Measurements from ENCODE around the gene AK9. TPM values are rescaled to one million over a fixed set of nuclear protein-coding genes. Genes with fewer than 3 reads are reported as not detected.

AK9 gene
- total RNA-seq, 2 donors from 2014 or later = 5.3 TPM

DNA sequence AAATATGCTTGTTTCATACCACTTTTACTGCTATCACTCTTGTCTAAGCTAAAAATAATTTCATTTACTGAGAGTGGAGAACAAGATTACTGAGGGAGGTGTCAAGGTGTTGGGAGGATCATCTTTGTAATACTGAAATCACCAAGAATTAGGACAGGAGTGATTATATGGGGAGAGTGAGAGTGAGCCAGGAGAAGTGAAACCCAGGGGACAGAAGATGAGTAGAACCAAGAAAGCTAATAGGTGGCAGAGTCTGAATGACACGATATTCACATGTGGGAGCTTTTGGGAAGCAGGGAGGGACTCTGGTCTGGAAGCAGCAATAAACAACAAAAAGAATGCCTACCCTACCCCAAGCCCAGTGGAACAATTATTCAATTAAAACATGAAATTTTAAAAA is 58.6 kb downstream of the AK9 start:
- Mint-ChIP-seq H3K27me3 (no peaks in the 10 kb centered on the region), H3K4me3 (no peak overlapping the region), H3K36me3 (ENCODE audit: low read depth) (peaks cover 9% of the 10 kb centered on the region), H3K27ac (no peak overlapping the region), H3K4me1 (no peaks in the 10 kb centered on the region)
- no peaks in the 10 kb centered on the region for H3K9me3 ChIP-seq (ENCODE audit: control insufficient read depth, low read length, poor library complexity, severe bottlenecking)
- ATAC-seq (no peak), DNase-seq (no peak)

DNA sequence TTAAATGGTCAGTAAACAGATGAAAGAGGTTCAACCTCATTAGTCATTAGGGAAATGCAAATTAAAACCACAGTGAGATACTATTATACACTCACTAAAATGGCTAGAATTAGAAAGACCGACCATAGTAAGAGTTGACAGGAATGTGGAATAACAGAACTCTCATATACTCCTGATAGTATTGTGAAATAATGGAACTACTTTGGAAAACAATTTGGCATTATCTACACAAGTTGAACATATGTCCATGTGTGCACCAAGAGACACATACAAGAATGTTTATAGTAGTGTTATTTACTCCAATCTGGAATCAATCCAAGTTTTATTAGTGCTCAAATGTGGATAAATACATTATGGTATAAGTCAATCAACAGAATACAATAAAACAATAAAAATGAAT is 59.6 kb downstream of the AK9 start:
- ATAC-seq (no peak), DNase-seq (no peak)
- no peak overlapping the region for H3K4me3 Mint-ChIP-seq
- no peaks in the 10 kb centered on the region for H3K4me1 Mint-ChIP-seq
- no peak overlapping the region for H3K27ac Mint-ChIP-seq
- no peaks in the 10 kb centered on the region for H3K9me3 ChIP-seq (ENCODE audit: control insufficient read depth, low read length, poor library complexity, severe bottlenecking)
- H3K27me3 Mint-ChIP-seq = no peaks in the 10 kb centered on the region
- H3K36me3 Mint-ChIP-seq (ENCODE audit: low read depth) = peaks cover 8% of the 10 kb centered on the region

DNA sequence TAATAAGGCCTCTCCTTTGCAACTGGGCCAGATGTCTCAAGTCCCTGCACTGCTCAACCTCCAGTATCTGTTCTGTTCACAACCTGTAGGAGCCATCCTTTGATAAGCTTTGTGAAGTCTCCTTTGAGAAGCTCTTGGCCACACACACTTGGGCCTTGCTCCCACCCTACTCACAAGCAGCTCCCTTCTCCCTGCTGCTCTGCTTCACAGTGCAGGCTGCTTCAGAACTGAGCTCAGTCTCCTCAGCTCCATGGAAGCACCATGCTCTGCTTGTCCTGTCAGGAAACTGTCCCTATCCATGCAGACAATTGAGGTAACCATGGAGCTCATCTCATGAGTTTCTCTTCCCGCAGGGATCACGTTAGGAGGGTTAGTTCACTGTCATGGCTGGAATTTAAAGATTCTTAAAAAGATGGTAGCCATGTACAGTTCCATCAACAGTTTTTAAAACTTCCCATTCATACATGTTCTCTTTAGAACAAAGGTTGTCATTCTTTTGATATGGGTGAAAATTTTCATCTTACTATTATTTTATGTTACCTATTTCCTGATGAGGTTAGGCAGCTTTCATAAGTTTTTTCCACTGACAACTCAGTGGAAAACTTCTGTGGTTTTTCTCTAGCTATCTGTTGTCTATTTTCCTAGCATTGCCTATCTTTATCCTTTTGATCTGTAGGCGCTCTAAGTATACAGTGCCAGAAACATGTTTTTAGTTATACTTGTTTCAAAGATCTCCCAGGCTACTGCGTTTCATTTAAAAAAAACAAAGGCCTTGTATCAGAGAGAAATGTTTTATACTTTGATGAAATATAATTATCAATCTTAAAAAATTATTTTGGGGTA is 62.6 kb downstream of the AK9 start:
- Mint-ChIP-seq H3K4me3 (no peak overlapping the region), H3K36me3 (ENCODE audit: low read depth) (peaks cover 8% of the 10 kb centered on the region), H3K27ac (no peak overlapping the region), H3K4me1 (no peaks in the 10 kb centered on the region), H3K27me3 (no peaks in the 10 kb centered on the region)
- H3K9me3 ChIP-seq (ENCODE audit: control insufficient read depth, low read length, poor library complexity, severe bottlenecking) = no peaks in the 10 kb centered on the region
- DNase-seq (no peak), ATAC-seq (no peak)

DNA sequence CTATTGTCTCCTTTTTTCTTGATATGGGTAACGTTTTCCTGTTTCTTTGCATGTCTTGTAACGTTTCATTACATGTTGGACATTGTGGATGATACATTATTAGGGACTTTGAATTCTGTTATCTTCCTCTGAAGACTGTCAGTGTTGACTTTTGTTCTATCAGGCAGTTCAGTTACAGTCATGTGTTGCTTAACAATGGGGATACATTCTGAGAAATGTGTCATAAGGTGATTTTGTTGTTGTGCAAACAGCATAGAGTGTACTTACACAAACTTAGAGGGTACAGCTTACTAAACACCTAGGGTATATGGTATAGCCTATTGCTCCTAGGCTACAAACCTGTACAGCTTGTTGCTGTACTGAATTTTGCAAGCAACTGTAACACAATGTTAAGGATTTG is 64.7 kb downstream of the AK9 start:
- H3K4me3 Mint-ChIP-seq = no peak overlapping the region
- no peak overlapping the region for H3K27ac Mint-ChIP-seq
- no peaks in the 10 kb centered on the region for H3K36me3 Mint-ChIP-seq (ENCODE audit: low read depth)
- no peaks in the 10 kb centered on the region for H3K27me3 Mint-ChIP-seq
- ATAC-seq = no peak
- DNase-seq = no peak
- H3K4me1 Mint-ChIP-seq = no peaks in the 10 kb centered on the region
- no peaks in the 10 kb centered on the region for H3K9me3 ChIP-seq (ENCODE audit: control insufficient read depth, low read length, poor library complexity, severe bottlenecking)

DNA sequence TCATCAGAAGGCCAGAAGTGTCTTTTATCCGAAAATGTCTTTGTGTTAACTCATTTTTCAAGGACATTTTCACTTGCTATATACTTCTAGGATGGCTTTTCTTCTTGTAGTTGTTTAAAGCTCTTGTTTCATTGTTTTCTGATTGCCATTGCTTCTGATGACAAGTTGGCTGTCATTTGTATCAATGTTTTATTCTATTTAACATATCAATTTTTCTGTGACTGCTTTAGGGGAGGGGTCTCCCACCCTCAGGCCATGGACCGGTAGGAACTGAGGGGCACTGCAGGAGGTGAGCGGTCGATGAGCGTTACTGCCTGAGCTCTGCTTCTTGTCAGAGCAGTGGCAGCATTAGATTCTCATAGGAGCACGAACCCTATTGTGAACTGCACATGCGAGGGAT is 65.8 kb downstream of the AK9 start:
- H3K9me3 ChIP-seq (ENCODE audit: control insufficient read depth, low read length, poor library complexity, severe bottlenecking) = no peaks in the 10 kb centered on the region
- DNase-seq (no peak), ATAC-seq (no peak)
- no peak overlapping the region for H3K4me3 Mint-ChIP-seq
- H3K36me3 Mint-ChIP-seq (ENCODE audit: low read depth) = no peaks in the 10 kb centered on the region
- H3K27ac Mint-ChIP-seq = no peak overlapping the region
- no peaks in the 10 kb centered on the region for H3K27me3 Mint-ChIP-seq
- no peaks in the 10 kb centered on the region for H3K4me1 Mint-ChIP-seq

DNA sequence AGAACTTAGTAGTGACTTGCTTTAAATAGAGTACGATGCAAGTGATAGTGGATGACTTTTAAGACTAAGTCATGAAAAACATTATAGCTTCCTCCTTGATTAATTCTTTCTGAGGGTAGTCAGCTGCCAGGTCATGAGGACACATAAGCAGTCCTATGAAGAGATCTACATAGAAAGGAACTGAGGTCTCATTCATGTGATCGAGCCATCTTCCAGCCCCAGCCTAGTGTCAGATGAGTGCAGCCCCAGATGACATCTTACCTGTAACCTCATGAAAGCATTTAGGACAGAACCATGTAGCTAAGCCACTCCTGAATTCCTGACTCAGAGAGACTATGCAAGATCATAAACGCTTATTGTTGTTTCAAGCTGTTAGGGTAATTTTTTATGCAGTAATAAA is 67.7 kb downstream of the AK9 start:
- Mint-ChIP-seq H3K4me1 (no peaks in the 10 kb centered on the region), H3K4me3 (no peak overlapping the region), H3K36me3 (ENCODE audit: low read depth) (no peaks in the 10 kb centered on the region), H3K27ac (no peak overlapping the region), H3K27me3 (no peaks in the 10 kb centered on the region)
- ATAC-seq (no peak), DNase-seq (no peak)
- H3K9me3 ChIP-seq (ENCODE audit: control insufficient read depth, low read length, poor library complexity, severe bottlenecking) = no peaks in the 10 kb centered on the region

- no peak for ATAC-seq
- no peaks in the 10 kb centered on the region for H3K9me3 ChIP-seq (ENCODE audit: control insufficient read depth, low read length, poor library complexity, severe bottlenecking)
- H3K27ac Mint-ChIP-seq = no peak overlapping the region
- H3K27me3 Mint-ChIP-seq = no peaks in the 10 kb centered on the region
- H3K36me3 Mint-ChIP-seq (ENCODE audit: low read depth) = peaks cover 9% of the 10 kb centered on the region
- no peak overlapping the region for H3K4me3 Mint-ChIP-seq
- no peaks in the 10 kb centered on the region for H3K4me1 Mint-ChIP-seq
- DNase-seq = no peak
These were observed 78.7 kb downstream of the AK9 start for GRCh38 chr6:109612268-109612667.

DNA sequence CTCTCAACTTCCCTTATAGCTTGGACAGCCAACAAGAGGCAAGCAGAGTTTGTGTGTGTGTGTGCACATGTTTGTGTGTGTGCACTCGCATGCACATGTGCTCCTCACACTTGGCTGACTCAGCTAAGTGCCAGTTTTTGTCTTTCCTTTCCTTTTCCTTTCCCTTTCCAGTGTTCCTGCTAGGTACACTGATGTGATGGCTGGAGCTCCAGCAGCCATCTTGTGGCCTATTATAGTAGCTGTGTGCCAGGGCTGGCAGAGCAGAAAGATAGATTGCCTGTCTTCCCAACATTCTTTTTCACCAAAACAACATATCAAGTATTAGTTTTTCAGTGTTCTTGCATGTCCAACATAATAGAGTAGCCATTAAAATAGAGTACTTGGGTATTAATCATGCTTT is 79.5 kb downstream of the AK9 start:
- no peaks in the 10 kb centered on the region for H3K27me3 Mint-ChIP-seq
- H3K4me3 Mint-ChIP-seq = no peak overlapping the region
- ATAC-seq (no peak), DNase-seq (no peak)
- no peaks in the 10 kb centered on the region for H3K9me3 ChIP-seq (ENCODE audit: control insufficient read depth, low read length, poor library complexity, severe bottlenecking)
- no peak overlapping the region for H3K27ac Mint-ChIP-seq
- peaks cover 9% of the 10 kb centered on the region for H3K36me3 Mint-ChIP-seq (ENCODE audit: low read depth)
- H3K4me1 Mint-ChIP-seq = no peaks in the 10 kb centered on the region

DNA sequence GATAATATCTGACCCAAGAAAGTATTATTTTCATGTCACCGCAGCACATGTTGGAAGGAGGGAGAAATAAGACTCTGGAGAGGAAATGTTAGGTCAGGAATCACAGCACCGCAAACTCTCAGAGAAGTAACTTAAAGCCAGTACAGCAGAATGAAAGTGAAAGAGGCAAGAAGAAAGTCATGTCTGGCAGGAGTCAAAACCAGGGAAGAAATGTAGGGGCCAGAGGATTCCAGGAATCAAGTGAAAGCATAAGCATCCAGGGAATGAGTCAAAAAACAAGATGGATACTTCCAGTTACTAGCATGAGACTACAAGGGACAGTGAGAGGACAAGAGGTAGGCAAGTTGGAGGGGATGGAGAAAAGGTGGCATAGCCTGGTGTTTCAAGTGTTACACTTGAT is 80.4 kb downstream of the AK9 start:
- H3K9me3 ChIP-seq (ENCODE audit: control insufficient read depth, low read length, poor library complexity, severe bottlenecking) = no peaks in the 10 kb centered on the region
- H3K4me1 Mint-ChIP-seq = no peaks in the 10 kb centered on the region
- no peak for ATAC-seq
- peaks cover 9% of the 10 kb centered on the region for H3K36me3 Mint-ChIP-seq (ENCODE audit: low read depth)
- no peak overlapping the region for H3K4me3 Mint-ChIP-seq
- no peaks in the 10 kb centered on the region for H3K27me3 Mint-ChIP-seq
- no peak for DNase-seq
- no peak overlapping the region for H3K27ac Mint-ChIP-seq

DNA sequence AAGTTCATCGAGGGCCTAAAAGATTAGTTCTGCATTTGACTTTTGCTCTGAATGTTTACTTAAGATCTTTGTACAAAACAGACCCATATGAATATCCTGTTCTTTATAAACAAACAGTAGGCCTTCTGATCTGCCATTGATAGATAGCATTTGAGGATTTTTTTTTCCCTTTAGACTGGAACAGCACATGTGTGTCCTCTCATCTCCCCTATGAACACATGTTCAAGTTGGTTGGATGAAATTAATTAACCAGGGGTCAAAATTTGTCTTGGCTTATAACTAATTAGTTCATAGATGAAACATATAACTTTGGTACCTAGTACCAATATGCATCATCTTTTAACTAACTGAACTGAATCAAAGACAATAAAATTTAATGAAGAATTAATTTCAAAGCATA is 81.3 kb downstream of the AK9 start:
- ATAC-seq = no peak
- Mint-ChIP-seq H3K27ac (no peak overlapping the region), H3K4me3 (no peak overlapping the region), H3K36me3 (ENCODE audit: low read depth) (peaks cover 10% of the 10 kb centered on the region), H3K27me3 (no peaks in the 10 kb centered on the region), H3K4me1 (no peaks in the 10 kb centered on the region)
- DNase-seq = no peak
- H3K9me3 ChIP-seq (ENCODE audit: control insufficient read depth, low read length, poor library complexity, severe bottlenecking) = no peaks in the 10 kb centered on the region

DNA sequence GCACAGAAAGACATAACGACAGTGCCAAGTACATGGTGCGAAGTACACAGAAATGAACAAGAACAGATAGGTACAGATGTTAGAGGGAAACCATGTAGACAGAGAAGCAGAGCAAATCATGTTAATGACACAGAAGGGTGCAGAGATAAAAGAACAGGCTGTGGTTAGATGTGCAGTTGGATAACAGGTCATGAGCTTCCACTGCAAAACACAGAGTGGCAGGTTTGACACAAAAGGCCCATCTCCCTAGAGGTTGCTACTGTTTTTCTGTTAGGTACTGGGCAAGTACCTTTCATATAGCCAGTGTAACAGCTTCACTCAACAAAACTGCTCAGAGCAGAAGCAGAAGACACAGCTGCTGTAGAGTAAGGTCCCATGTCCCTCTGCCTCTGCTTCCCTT is 84.6 kb downstream of the AK9 start:
- Mint-ChIP-seq H3K27ac (no peak overlapping the region), H3K4me1 (no peaks in the 10 kb centered on the region), H3K36me3 (ENCODE audit: low read depth) (peaks cover 8% of the 10 kb centered on the region), H3K4me3 (no peak overlapping the region), H3K27me3 (no peaks in the 10 kb centered on the region)
- ATAC-seq = peak; percentile 52
- no peak for DNase-seq
- H3K9me3 ChIP-seq (ENCODE audit: control insufficient read depth, low read length, poor library complexity, severe bottlenecking) = no peaks in the 10 kb centered on the region

DNA sequence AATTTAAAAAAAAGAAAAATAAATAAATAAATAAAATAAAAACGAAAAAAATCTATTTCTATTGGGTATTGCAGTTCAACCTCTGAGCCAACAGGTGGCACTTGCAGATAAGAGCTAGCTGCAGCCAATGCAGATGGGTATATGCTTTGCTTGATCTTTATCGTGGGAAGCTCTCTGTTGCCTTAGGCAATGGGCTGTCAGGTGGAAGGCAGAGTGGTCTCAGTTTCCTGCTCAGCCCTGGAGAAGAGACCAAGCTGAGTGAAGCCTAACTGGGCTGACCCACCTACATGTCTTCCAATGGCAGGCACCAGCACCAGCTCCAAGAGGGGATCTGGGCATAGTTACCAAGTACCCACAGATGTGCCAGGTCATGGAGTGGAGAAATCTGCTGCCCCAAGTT is 95.0 kb downstream of the AK9 start:
- H3K36me3 Mint-ChIP-seq (ENCODE audit: low read depth) = peaks cover 3% of the 10 kb centered on the region
- H3K4me1 Mint-ChIP-seq = peaks cover 2% of the 10 kb centered on the region
- no peaks in the 10 kb centered on the region for H3K27me3 Mint-ChIP-seq
- no peak for ATAC-seq
- H3K27ac Mint-ChIP-seq = no peak overlapping the region
- H3K9me3 ChIP-seq (ENCODE audit: control insufficient read depth, low read length, poor library complexity, severe bottlenecking) = peaks cover 3% of the 10 kb centered on the region
- no peak overlapping the region for H3K4me3 Mint-ChIP-seq
- no peak for DNase-seq

GRCh38 chr6:109580519-109580918 is 110.5 kb downstream of the AK9 start:
- ATAC-seq (no peak), DNase-seq (no peak)
- H3K4me3 Mint-ChIP-seq = no peak overlapping the region
- no peaks in the 10 kb centered on the region for H3K4me1 Mint-ChIP-seq
- H3K27me3 Mint-ChIP-seq = no peaks in the 10 kb centered on the region
- H3K9me3 ChIP-seq (ENCODE audit: control insufficient read depth, low read length, poor library complexity, severe bottlenecking) = no peaks in the 10 kb centered on the region
- peaks cover 8% of the 10 kb centered on the region for H3K36me3 Mint-ChIP-seq (ENCODE audit: low read depth)
- H3K27ac Mint-ChIP-seq = no peak overlapping the region

DNA sequence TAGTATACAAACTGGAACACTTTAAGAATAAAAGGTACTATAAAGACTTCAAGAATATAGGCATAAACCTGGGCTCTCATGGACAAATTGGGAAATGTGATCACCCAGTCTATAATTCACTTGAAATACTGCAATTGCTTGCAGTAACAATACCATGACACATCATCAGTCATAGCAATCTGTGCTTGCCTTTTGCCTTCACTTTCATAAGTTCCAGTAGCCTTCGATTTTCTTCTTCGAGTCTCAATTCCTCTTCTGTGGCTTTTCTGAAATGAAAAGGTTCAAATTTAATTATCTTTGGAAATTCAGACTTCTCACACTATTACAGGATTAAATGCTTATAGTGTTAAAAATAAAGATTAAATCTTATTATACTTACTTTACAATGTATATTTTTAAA is 111.6 kb downstream of the AK9 start:
- Mint-ChIP-seq H3K4me3 (no peak overlapping the region), H3K36me3 (ENCODE audit: low read depth) (peaks cover 8% of the 10 kb centered on the region), H3K4me1 (no peaks in the 10 kb centered on the region), H3K27ac (no peak overlapping the region), H3K27me3 (no peaks in the 10 kb centered on the region)
- ATAC-seq (no peak), DNase-seq (no peak)
- H3K9me3 ChIP-seq (ENCODE audit: control insufficient read depth, low read length, poor library complexity, severe bottlenecking) = no peaks in the 10 kb centered on the region

All from T-helper 17 cell (primary cell).